B cell (primary cell): ENCODE data around the gene CERS6. TPM values are rescaled to one million over a fixed set of nuclear protein-coding genes. Genes with fewer than 3 reads are reported as not detected.

Experiments used
- ATAC-seq: fragments of 200-7000 bp; cut with Tn5 transposase; one replicate; pipeline ENCODE4 v1.10.0; 2021; ENCODE audit warnings: low read depth, mild to moderate bottlenecking, moderate number of reproducible peaks, moderate library complexity
- CTCF ChIA-PET: fragments of 350-600 bp; sonication (Branson Sonifier 250); formaldehyde crosslinking; loops from one replicate; lab custom pipeline; 2021; ENCODE audit warnings: antibody characterized with exemption, inconsistent platforms; lab: Charles Lee
- POLR2A ChIA-PET: fragments of 350-600 bp; sonication (Branson Sonifier 250); formaldehyde crosslinking; loops from one replicate; lab custom pipeline; 2021; ENCODE audit warnings: antibody characterized with exemption; lab: Charles Lee
- DNase-seq: peaks from one replicate; pipeline ENCODE4 v3.0.0; 2013
- H2AFZ ChIP-seq: 2 replicates; pipeline ENCODE4 v1.6.1; 2012; ENCODE audit warnings: mild to moderate bottlenecking, low read depth, low read length; ENCODE audit not compliant: insufficient read depth, poor library complexity, severe bottlenecking
- H3K27ac ChIP-seq, 2 donors: 1 replicate in 1 of 2; 2 replicates in 1 of 2; pipeline ENCODE4 v1.5.1; 2012 to 2013; ENCODE audit warnings: low read length in 2 of 2, mild to moderate bottlenecking in 2 of 2, moderate library complexity in 1 of 2
- H3K27me3 ChIP-seq, 4 experiments: fragments of 200-600 bp in 1 of 4; sonication (generic) in 1 of 4; replicated peaks in 1 of 4; 1 replicate in 2 of 4; 2 replicates in 2 of 4; pipeline versions ENCODE4 v1.6.1 to v1.7.0; 2013 to 2016; ENCODE audit warnings: low read length in 3 of 4, mild to moderate bottlenecking in 2 of 4, mixed read lengths in 1 of 4, moderate library complexity in 1 of 4; ENCODE audit not compliant: insufficient read depth in 4 of 4, control insufficient read depth in 3 of 4; ENCODE audit errors: control extremely low read depth in 1 of 4
- H3K36me3 ChIP-seq, 2 experiments: replicated peaks in 1 of 2; 1 replicate in 1 of 2; 2 replicates in 1 of 2; pipeline versions ENCODE4 v1.6.1 to v1.7.1; 2013; ENCODE audit warnings: low read length in 1 of 2; ENCODE audit not compliant: insufficient read depth in 2 of 2, control insufficient read depth in 1 of 2; ENCODE audit errors: control extremely low read depth in 1 of 2, extremely low read depth in 1 of 2
- H3K4me1 ChIP-seq, 2 donors: fragments of 200-600 bp in 1 of 2; sonication (generic) in 1 of 2; 1 replicate in 1 of 2; 2 replicates in 1 of 2; pipeline versions ENCODE4 v1.5.1 to v1.6.1; 2013 to 2017; ENCODE audit warnings: low read length in 2 of 2; ENCODE audit not compliant: control insufficient read depth in 2 of 2, insufficient read depth in 2 of 2
- H3K4me2 ChIP-seq: replicated peaks from 2 replicates; pipeline ENCODE3; 2012; ENCODE audit warnings: mild to moderate bottlenecking, low read depth, low read length; ENCODE audit not compliant: poor library complexity, severe bottlenecking
- H3K4me3 ChIP-seq, 5 experiments: fragments of 200-600 bp in 1 of 5; sonication (generic) in 1 of 5; 1 replicate in 3 of 5; 2 replicates in 2 of 5; pipeline versions ENCODE4 v1.5.1 to v1.7.0; 2011 to 2016; ENCODE audit warnings: low read length in 4 of 5, mild to moderate bottlenecking in 4 of 5, low read depth in 2 of 5, control low read depth in 1 of 5, moderate library complexity in 1 of 5; ENCODE audit not compliant: insufficient read depth in 1 of 5; ENCODE audit errors: control extremely low read depth in 1 of 5, extremely low read depth in 1 of 5
- H3K79me2 ChIP-seq: fragments of 200-600 bp; sonication (generic); one replicate; pipeline ENCODE4 v1.6.0; 2016; ENCODE audit warnings: low read length; ENCODE audit not compliant: control insufficient read depth, insufficient read depth
- H3K9ac ChIP-seq: fragments of 200-600 bp; sonication (generic); 2 replicates; pipeline ENCODE4 v1.6.1; 2017; ENCODE audit warnings: mild to moderate bottlenecking, low read length, moderate library complexity
- H3K9me3 ChIP-seq, 3 donors: one replicate each; pipeline versions ENCODE4 v1.6.1 to v1.7.1; 2013; ENCODE audit warnings: low read length in 2 of 3; ENCODE audit not compliant: control insufficient read depth in 2 of 3, insufficient read depth in 1 of 3; ENCODE audit errors: control extremely low read depth in 1 of 3
- H4K20me1 ChIP-seq: 2 replicates; pipeline ENCODE4 v1.6.0; 2012; ENCODE audit warnings: mild to moderate bottlenecking, low read length; ENCODE audit not compliant: insufficient read depth, control insufficient read depth, poor library complexity, severe bottlenecking
- H3K27ac Mint-ChIP-seq: one replicate; pipeline ENCODE4 v1.8.0; 2021; ENCODE audit warnings: mixed read lengths
- H3K27me3 Mint-ChIP-seq: one replicate; pipeline ENCODE4 v1.8.0; 2021; ENCODE audit warnings: mixed read lengths
- H3K4me1 Mint-ChIP-seq: one replicate; pipeline ENCODE4 v1.8.0; 2021; ENCODE audit warnings: mixed read lengths
- H3K4me3 Mint-ChIP-seq: one replicate; pipeline ENCODE4 v1.8.0; 2021; ENCODE audit warnings: mixed read lengths
- H3K9me3 Mint-ChIP-seq: one replicate; pipeline ENCODE4 v1.8.0; 2022; ENCODE audit warnings: mixed read lengths; ENCODE audit not compliant: insufficient read depth
- EZH2 ChIP-seq: IDR thresholded peaks from 2 replicates; pipeline ENCODE4 v1.6.1; 2012; ENCODE audit warnings: borderline replicate concordance, low read depth, mild to moderate bottlenecking, moderate library complexity, low read length; ENCODE audit not compliant: insufficient read depth, poor library complexity, severe bottlenecking
- WGBS: methylation state at CpG from one replicate; pipeline ENCODE4 v1.1.5; 2013; ENCODE audit warnings: missing lambda C conversion rate; ENCODE audit not compliant: insufficient coverage; 5-methylcytosine and 5-hydroxymethylcytosine counted together
- intact Hi-C: fragments of 100-400 bp; cut with micrococcal nuclease; formaldehyde crosslinking; loops from one replicate; pipeline ENCODE4 v1.10.0; 2022
- polyA plus RNA-seq: library from polyadenylated mRNA; depleted of rRNA; stranded (reverse); fragments of >200 nt; gene quantifications from 2 replicates; pipeline ENCODE4 v1.2.3, GENCODE V29; 2012
- total RNA-seq, 2 donors: library from RNA; stranded (reverse); fragments of 120-200 nt in 1 of 2; gene quantifications; 1 replicate in 1 of 2; 2 replicates in 1 of 2; pipeline versions ENCODE4 v1.2.3 to v1.2.4, GENCODE V29; 2013 to 2022
- TF ChIP-seq, protein P1 (sequence below): fragments of 200-600 bp; IDR thresholded peaks from one replicate; pipeline ENCODE4 v1.8.0; 2022; ENCODE audit warnings: antibody characterized with exemption, mild to moderate bottlenecking

Gene CERS6
- total and polyA plus RNA-seq, 2 donors (not counting 1 experiment from before 2014, with no cell fraction given), result 2.2 to 5.5 TPM

DNA sequence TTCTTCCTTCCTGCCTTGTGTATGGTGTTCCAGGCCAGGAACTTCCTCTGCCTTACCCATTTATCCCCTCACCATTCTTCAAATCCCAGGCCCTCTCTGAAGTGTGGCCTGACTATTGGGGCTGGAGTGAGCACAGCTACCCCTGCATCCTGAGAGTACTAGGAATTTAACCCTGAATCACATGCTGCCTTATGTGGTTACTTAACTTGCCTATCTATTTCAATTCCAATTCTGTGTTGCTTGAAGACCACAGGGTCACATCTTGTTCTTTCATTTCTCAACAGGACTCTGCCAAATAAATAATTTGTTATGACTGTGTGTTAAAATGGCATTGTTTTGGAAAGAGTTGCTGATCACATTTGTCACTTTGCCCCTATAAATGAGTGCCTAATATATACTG lies 108.6 kb downstream of the CERS6 start:
- Histone ChIP-seq H3K27me3 (no peaks in the 10 kb centered on the region), H4K20me1 (no peaks in the 10 kb centered on the region), H3K4me3 (no peak overlapping the region), H3K9me3 (peaks cover 0 to 5% (median 5%) of the 10 kb centered on the region in 3 donors), H3K27ac (no peak overlapping the region), H2AFZ (no peak overlapping the region), H3K4me2 (no peak overlapping the region), H3K79me2 (no peaks in the 10 kb centered on the region), H3K4me1 (no peaks in the 10 kb centered on the region), H3K9ac (no peak overlapping the region), H3K36me3 (peaks cover 6 to 9% of the 10 kb centered on the region in 2 experiments)
- CTCF ChIA-PET, result no interaction called here
- Mint-ChIP-seq H3K4me1 (peaks cover 5% of the 10 kb centered on the region), H3K9me3 (peaks cover 2% of the 10 kb centered on the region), H3K27me3 (no peaks in the 10 kb centered on the region), H3K27ac (no peak overlapping the region), H3K4me3 (no peak overlapping the region)
- intact Hi-C loops, result no loop called here
- TF ChIP-seq, protein P1, sequence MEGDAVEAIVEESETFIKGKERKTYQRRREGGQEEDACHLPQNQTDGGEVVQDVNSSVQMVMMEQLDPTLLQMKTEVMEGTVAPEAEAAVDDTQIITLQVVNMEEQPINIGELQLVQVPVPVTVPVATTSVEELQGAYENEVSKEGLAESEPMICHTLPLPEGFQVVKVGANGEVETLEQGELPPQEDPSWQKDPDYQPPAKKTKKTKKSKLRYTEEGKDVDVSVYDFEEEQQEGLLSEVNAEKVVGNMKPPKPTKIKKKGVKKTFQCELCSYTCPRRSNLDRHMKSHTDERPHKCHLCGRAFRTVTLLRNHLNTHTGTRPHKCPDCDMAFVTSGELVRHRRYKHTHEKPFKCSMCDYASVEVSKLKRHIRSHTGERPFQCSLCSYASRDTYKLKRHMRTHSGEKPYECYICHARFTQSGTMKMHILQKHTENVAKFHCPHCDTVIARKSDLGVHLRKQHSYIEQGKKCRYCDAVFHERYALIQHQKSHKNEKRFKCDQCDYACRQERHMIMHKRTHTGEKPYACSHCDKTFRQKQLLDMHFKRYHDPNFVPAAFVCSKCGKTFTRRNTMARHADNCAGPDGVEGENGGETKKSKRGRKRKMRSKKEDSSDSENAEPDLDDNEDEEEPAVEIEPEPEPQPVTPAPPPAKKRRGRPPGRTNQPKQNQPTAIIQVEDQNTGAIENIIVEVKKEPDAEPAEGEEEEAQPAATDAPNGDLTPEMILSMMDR, result no peak
- TF ChIP-seq EZH2, result no peak
- ATAC-seq (no peak), DNase-seq (no peak)
- POLR2A ChIA-PET, result no interaction called here

DNA sequence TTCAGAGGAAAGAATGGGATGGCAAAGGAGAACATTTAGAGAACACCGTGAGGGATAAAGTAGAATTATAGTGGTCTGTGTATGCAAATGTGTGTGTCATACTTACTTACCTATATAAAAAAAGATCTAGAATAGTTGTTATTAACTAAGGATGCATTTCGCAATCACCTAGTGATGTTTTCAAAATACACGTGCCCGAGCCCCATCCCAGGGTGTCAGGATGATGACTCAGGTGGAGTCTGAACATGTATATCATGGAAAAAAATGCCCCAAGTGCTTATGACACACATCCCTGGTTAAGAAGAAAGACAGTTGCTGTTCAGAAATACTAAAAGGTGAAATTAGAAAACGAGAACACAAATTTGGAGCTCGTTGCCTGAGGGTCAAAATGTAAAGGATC lies 109.0 kb downstream of the CERS6 start:
- Mint-ChIP-seq H3K9me3 (peaks cover under 1% of the 10 kb centered on the region), H3K27me3 (no peaks in the 10 kb centered on the region), H3K4me3 (no peak overlapping the region), H3K4me1 (peaks cover 8% of the 10 kb centered on the region), H3K27ac (no peak overlapping the region)
- no peaks in the 10 kb centered on the region for H3K27me3 ChIP-seq
- POLR2A ChIA-PET, result no interaction called here
- H2AFZ ChIP-seq, result no peak overlapping the region
- H3K4me2 ChIP-seq, result no peak overlapping the region
- no peak overlapping the region for H3K4me3 ChIP-seq
- H3K36me3 ChIP-seq, result peaks cover 6 to 9% of the 10 kb centered on the region in 2 experiments
- intact Hi-C loops, result no loop called here
- no peaks in the 10 kb centered on the region for H3K79me2 ChIP-seq
- ATAC-seq (no peak), DNase-seq (no peak)
- H3K27ac ChIP-seq, result no peak overlapping the region
- no peaks in the 10 kb centered on the region for H4K20me1 ChIP-seq
- CTCF ChIA-PET, result no interaction called here
- peaks cover 1 to 4% of the 10 kb centered on the region in 2 donors for H3K4me1 ChIP-seq
- H3K9ac ChIP-seq, result no peak overlapping the region
- TF ChIP-seq EZH2, result no peak
- TF ChIP-seq, protein P1, result no peak
- H3K9me3 ChIP-seq, result peaks cover 0 to 3% (median under 1%) of the 10 kb centered on the region in 3 donors
- 92% methylated on average over 2 of the region's 6 CpGs for WGBS
